AG04450 (cell line): ENCODE results near the gene ARHGEF9. TPM values are rescaled to one million over a fixed set of nuclear protein-coding genes. Genes with fewer than 3 reads are reported as not detected.
A peak's percentile ranks its signal among the peaks of the same experiment; 100 is the strongest.

ENCODE experiments used
- CTCF ChIA-PET: fragments of 300-600, 350-600 bp; formaldehyde crosslinking; extraction: SDS; loops from one replicate; lab custom pipeline; 2022; ENCODE audit warnings: antibody characterized with exemption, inconsistent platforms; lab: Charles Lee
- POLR2A ChIA-PET: fragments of 350-600 bp; formaldehyde crosslinking; extraction: SDS; loops from one replicate; lab custom pipeline; 2021; ENCODE audit warnings: antibody characterized with exemption, inconsistent platforms; lab: Yijun Ruan, JAX
- DNase-seq: peaks from one replicate; pipeline ENCODE4 v3.0.0-alpha.2; 2011; ENCODE audit warnings: low read depth, low spot score
- H3K27ac ChIP-seq: one replicate; pipeline ENCODE4 v1.5.1; 2012; ENCODE audit warnings: low read depth, low read length, control low read depth
- H3K27me3 ChIP-seq: one replicate; pipeline ENCODE4 v1.6.0; 2012; ENCODE audit warnings: low read length; ENCODE audit not compliant: control insufficient read depth, insufficient read depth
- H3K4me3 ChIP-seq: 2 replicates; pipeline ENCODE4 v1.5.1; 2011; ENCODE audit warnings: mild to moderate bottlenecking, low read depth, low read length, control low read depth
- H3K9me3 ChIP-seq: 2 replicates; pipeline ENCODE4 v1.5.1; 2012; ENCODE audit warnings: low read length; ENCODE audit not compliant: control insufficient read depth, insufficient read depth
- CTCF ChIP-seq: IDR thresholded peaks from 2 replicates; pipeline ENCODE4 v1.5.1; 2011; ENCODE audit warnings: low read depth, low read length, control low read depth, inconsistent platforms
- polyA plus RNA-seq: library from polyadenylated mRNA; depleted of rRNA; stranded (reverse); fragments of >200 nt; gene quantifications from 2 replicates; pipeline ENCODE4 v1.2.3, GENCODE V29; 2011

ARHGEF9 gene
- polyA plus RNA-seq, 1 experiment: 9.1 TPM

GRCh38 chrX:63747331-63747730 is 37.7 kb downstream of the ARHGEF9 start:
- DNase-seq: peak; percentile 11
- Histone ChIP-seq H3K27ac (no peak overlapping the region), H3K27me3 (no peaks in the 10 kb centered on the region), H3K9me3 (no peaks in the 10 kb centered on the region), H3K4me3 (no peak overlapping the region)
- CTCF ChIA-PET: no interaction called here
- no peak for TF ChIP-seq CTCF
- POLR2A ChIA-PET: no interaction called here

GRCh38 chrX:63746715-63747114 is 38.3 kb downstream of the ARHGEF9 start:
- no peak for TF ChIP-seq CTCF
- ChIA-PET CTCF (no interaction called here), POLR2A (no interaction called here)
- Histone ChIP-seq H3K27me3 (no peaks in the 10 kb centered on the region), H3K9me3 (no peaks in the 10 kb centered on the region), H3K4me3 (no peak overlapping the region), H3K27ac (no peak overlapping the region)
- DNase-seq: no peak

GRCh38 chrX:63746278-63746677 is 38.7 kb downstream of the ARHGEF9 start:
- H3K9me3 ChIP-seq: no peaks in the 10 kb centered on the region
- ChIA-PET POLR2A (no interaction called here), CTCF (no interaction called here)
- no peak overlapping the region for H3K27ac ChIP-seq
- no peak for TF ChIP-seq CTCF
- no peaks in the 10 kb centered on the region for H3K27me3 ChIP-seq
- no peak overlapping the region for H3K4me3 ChIP-seq
- DNase-seq: no peak

GRCh38 chrX:63744850-63745394 is 40.1 kb downstream of the ARHGEF9 start:
- Histone ChIP-seq H3K27me3 (no peaks in the 10 kb centered on the region), H3K4me3 (no peak overlapping the region), H3K27ac (no peak overlapping the region), H3K9me3 (no peaks in the 10 kb centered on the region)
- CTCF ChIA-PET: no interaction called here
- TF ChIP-seq CTCF: no peak
- POLR2A ChIA-PET: no interaction called here
- no peak for DNase-seq

GRCh38 chrX:63743596-63743995 is 41.4 kb downstream of the ARHGEF9 start:
- DNase-seq: no peak
- no peak for TF ChIP-seq CTCF
- ChIA-PET POLR2A (interaction anchor here (0.6 kb wide), 1 partner anchor 38 kb away, joined by 3 read pairs; no protein-coding TSS in a partner anchor), CTCF (no interaction called here)
- Histone ChIP-seq H3K27me3 (no peaks in the 10 kb centered on the region), H3K4me3 (no peak overlapping the region), H3K9me3 (no peaks in the 10 kb centered on the region), H3K27ac (no peak overlapping the region)
